GM19328 (cell line): Measurements from ENCODE around the gene ZSCAN32.

Experiments used
- ATAC-seq: cut with Tn5 transposase; IDR thresholded peaks from one replicate; pipeline ENCODE4 v1.9.1; 2021; ENCODE audit warnings: mild to moderate bottlenecking, moderate library complexity; ENCODE audit not compliant: unreplicated experiment

Gene ZSCAN32

GRCh38 chr16:3358871-3359270, 41.9 kb downstream of the ZSCAN32 start:
- no peak for ATAC-seq

GRCh38 chr16:3356118-3356517, 44.7 kb downstream of the ZSCAN32 start:
- ATAC-seq: no peak

GRCh38 chr16:3355589-3355988, 45.2 kb downstream of the ZSCAN32 start, which contains the start of gene OR2C1:
Gene OR2C1, plus strand, starts transcription at chr16:3355889. Its CDS starts 52 bp downstream, at chr16:3355941.
- no peak for ATAC-seq

- no peak for ATAC-seq
These were observed 51.6 kb downstream of the ZSCAN32 start for GRCh38 chr16:3349175-3349574.

- ATAC-seq: no peak
These were observed 52.1 kb downstream of the ZSCAN32 start for GRCh38 chr16:3348547-3349167.

GRCh38 chr16:3347586-3347985, 53.2 kb downstream of the ZSCAN32 start:
- ATAC-seq: no peak

GRCh38 chr16:3346041-3346440, 54.8 kb downstream of the ZSCAN32 start:
- ATAC-seq: no peak
